ENCODE results near the gene FKBP8. TPM values are rescaled to one million over a fixed set of nuclear protein-coding genes. Genes with fewer than 3 reads are reported as not detected.

FKBP8 gene
- total RNA-seq, 1 experiment from 2014 or later: 100.0 TPM

DNA sequence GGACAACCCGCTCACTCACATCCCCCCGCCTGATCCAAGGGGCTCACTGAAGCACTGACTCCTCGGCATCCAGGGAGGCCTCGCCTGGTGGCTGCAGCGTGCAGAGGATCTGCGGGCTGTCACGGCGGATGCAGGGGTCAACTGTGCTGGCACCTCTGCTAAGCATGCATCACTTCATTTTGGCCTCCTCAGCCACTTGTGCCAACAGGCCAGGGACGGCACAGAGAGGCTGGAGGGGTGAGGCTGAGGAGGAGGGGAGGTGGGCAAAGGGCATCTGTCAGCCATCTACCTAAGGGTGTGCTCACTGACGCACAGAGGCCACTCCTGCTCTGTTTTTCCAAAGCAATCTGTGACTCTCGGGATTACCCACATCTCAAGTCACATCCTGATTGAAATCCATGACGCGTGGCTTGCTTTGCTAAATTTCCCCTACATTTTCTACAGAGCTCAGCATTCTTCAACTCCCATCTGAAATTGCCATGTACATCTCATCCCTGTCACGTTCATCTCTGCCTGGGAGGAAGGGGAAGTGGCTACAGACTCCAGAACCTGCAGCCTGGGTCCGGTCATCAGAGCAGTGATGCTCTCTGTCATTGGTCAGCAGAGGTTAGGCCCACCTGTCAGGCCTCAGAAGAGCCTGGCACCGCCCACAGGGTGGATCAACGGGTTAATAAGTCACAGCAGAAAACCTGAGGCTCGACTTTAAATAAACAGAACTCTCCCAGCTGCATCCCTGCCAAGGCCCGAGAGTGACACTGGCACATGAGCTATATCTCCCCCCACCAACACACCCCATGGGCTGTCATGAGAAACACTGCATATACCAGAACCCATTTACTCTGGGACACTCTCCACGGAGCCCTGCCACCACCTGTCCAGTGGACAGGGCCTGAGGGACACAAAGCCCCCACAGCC, 39.1 kb downstream of the FKBP8 start:
- no peak for DNase-seq (ENCODE audit: extremely low read depth, low read depth)

DNA sequence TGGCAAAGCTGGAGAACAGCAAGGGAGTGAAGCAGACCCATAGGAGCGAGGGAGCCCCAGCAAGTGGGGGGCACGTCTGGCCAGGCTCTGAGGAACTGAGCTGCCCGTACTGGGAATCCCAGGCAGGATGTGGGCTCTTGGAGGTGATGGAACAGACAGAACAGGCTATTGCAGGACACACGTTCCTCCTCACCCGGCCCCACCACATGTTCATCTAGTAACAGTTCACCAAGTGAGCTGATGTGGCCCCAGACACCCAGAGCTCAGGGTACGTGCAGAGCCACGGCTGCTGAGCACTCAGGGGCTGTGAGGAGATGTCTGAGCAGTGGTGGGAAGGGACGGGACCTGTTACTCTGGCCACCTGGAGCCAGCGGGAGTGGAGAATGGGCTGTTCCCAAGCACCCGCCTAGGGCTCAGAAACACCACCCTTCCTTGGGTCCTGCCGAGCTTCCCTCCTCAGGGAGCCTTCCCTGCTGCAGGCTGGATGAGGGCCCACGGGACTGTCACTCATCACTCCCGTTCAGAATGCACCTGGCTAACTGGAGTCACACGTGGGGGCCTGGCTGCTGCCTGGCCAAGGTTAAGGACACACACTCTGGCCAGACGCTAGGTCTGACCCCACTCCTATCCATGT, 39.9 kb downstream of the FKBP8 start:
- DNase-seq (ENCODE audit: extremely low read depth, low read depth): no peak

DNA sequence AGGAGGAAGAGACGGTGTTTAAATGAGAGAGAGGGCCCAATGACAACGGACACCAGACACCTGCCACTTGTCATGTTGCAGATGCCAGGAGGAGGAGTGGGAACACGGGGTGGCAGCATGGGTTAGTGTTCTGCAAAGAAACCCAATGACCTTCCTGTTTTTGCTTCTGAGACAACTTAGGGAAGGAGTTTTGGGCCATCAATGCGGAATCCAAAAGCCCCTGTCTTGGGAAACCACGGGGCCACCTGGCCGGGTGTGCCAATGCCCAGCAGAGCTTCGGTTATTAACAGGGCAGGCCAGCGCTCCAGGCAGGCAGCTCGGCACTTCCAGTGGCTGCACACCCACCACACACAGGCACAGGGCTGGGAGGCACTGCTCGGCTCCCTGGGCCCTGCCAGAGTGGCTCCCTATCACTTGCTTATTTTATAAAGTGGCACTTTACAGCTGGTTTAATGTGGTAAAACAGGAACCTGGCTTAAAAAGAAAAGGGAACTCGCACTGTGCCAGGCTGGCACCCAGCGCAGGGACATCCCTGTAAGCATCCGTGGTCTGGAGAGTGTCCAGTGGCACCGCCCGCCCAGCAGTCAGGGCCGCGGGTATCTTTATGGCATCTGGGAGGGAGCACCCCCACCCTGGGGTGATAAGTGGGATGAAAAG, 40.6 kb downstream of the FKBP8 start:
- no peak for DNase-seq (ENCODE audit: extremely low read depth, low read depth)

DNA sequence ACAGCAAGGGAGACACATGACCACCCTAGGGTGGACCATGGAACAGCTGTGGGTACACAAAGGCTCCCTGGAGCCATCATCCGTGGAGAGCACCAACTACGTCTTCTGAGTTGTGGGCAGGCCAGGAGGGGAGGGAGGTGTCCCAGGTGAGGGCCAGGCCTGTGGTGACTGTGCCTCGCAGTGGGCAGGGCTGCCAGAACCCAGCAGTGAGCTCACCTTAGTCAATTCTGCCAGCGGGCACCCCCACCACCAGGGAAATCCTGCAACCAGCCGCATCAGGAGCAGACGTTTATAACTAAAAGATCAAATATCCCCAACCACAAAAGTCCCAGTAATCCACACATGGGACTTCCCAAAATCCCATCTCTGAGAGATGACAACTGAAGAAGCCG, 41.1 kb downstream of the FKBP8 start:
- DNase-seq (ENCODE audit: extremely low read depth, low read depth): no peak

DNA sequence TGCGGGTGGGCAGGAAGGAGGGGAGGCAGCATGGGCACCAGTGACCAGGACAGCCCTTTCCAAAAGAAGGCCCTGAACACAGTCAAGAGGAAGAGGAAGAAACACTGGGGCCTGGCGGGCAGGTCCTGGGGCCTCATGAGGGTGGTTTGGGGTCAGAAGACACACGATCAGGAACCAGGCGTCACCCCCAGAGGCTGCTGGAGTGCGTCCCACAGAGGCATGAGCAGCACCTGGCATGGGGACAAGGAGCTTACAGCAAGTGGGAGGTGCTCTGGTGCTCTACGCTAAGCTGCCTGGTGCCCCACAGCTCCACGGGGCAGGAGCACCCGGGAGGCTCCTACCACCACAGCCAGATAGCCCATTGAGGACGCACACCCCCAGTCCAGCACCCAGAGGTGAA, 41.5 kb downstream of the FKBP8 start:
- DNase-seq (ENCODE audit: extremely low read depth, low read depth): no peak

DNA sequence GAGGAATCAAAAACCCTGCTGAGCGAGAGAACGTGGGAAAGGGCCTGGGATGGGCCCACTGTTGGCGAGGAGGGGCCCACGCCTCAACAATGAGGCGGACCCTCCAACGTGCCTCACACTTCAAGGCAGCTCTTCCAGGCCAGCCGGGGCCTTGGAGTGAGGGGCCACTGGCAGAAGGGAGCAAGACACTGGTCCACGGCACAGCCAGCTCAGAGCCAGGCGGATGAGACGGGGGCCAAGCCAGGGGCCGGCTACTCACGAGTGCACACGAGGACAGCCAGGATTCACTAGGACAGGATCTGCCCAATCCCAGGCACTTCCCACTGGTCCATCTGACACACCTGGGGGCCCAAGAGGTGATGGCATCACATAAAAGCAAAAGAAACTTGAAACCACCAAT, 42.0 kb downstream of the FKBP8 start:
- DNase-seq (ENCODE audit: extremely low read depth, low read depth): no peak

DNA sequence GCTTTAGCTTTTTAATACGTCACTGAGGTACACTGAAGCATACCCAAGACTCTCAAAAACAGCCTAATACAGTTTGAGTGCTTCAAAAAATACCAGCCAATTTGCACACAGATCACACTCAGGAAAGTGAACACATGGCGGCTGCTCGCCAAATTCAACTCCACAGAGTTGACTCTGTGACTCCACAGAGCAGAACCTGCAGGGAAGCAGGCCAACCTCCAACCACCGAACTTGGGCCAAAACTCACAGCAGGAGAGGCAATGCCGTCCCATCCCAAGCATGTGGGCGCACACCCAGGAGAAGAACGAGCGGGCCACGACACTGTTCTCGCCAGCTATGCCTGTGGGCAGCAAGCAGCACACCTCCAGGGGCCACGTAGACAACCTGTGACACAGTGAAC, 42.6 kb downstream of the FKBP8 start:
- DNase-seq (ENCODE audit: extremely low read depth, low read depth): no peak

DNA sequence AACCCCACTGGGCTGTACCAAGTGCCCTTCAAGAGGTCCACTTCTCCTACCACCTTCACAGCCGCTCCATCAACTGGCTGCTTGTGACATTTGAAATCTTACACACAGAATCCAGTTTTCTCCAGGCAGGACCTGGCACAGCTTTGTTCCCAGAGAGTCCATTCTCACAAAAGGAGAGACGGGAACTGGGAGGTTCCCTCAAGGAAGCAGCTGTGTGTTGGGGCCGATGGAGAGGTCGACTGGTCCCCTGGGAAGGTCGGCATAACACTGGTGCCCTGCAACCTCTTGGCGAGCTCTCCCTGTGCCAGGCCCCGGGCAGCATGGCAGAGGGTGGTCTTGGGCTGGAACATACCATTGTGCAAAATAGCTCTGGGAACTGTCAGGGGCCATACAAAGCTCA, 43.0 kb downstream of the FKBP8 start:
- no peak for DNase-seq (ENCODE audit: extremely low read depth, low read depth)

DNA sequence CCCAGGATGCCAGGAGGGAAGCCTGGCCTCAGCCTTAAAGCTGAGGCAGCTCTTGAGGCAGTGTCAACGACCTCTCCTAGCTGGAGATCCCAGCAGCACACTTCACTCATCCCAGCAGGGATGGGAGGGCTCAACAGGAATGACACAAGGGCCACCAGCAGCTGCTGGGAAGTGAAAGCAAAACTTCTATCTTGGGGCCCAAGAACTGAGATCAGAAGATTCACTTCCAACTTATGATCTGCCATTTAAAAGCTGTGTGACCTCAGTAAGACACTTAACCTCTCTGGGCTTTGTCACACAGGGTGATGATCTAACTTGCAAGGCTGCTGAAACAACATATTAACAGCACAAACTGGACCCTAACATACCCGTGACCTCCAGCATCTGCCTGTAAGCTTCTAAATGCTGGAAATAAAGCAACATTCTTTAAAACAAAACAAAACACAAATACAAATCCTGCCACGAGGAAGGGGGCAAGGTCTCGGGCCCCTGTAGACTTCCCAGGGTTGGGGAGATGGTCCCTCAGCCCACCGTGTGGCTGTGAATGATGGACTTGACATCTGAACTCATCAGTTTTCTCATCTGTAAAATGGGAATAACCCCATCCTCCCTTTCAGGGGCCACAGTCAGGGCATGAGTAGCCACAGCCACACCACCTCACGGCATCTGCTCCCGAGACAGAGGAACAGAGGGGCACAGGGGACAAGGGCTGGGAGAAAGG, 44.2 kb downstream of the FKBP8 start:
- no peak for DNase-seq (ENCODE audit: extremely low read depth, low read depth)

DNA sequence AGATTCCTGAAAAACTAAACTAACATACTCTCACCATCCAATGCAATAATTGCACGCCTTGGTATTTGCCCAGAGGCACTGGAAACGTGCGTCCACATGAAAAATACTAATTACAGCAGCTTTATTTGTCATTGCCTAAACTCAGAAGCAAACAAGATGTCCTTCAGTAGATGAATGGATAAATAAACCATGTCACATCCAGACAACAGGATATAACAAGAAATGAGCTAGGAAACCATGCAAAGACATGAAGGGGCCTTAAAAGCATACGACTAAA, 46.5 kb downstream of the FKBP8 start:
- no peak for DNase-seq (ENCODE audit: extremely low read depth, low read depth)

DNA sequence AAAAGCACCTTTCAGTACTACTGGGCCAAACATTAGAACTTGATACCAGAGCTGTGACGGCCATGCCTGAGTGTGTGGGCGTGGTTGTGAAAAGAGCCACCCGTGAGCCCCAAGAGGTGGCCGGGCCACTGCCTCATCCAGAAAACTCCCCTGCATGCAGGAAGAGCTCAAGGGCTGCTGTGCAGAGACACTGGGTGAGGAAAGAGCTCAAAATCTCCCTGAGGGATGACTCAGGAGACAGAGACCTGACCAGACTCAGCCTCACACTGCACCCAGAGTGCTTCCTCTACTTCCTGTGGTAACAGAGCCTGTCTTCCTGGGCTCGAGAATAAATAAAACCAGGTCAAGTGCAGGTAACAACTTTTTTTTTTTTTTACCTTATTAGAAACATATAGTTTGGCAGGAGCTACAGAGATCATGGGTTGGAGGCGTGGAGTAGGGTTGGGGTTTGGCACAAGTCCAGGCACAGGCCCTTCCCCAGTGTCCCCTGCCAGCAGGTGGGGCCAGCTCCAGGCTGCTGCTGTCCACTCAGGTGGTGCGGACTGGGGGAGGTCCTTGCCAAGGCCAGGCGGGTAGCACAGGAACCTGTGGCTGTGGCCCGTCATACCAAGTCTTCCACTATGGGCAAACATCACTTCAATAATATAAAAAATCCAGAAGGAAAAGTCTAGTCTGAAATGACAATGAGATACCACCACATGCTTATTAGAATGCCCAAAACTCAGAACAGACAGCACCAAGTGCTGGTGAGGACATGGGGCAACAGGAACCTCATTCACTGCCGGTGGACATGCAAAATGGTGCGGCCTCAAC, 47.0 kb downstream of the FKBP8 start:
- no peak for DNase-seq (ENCODE audit: extremely low read depth, low read depth)

DNA sequence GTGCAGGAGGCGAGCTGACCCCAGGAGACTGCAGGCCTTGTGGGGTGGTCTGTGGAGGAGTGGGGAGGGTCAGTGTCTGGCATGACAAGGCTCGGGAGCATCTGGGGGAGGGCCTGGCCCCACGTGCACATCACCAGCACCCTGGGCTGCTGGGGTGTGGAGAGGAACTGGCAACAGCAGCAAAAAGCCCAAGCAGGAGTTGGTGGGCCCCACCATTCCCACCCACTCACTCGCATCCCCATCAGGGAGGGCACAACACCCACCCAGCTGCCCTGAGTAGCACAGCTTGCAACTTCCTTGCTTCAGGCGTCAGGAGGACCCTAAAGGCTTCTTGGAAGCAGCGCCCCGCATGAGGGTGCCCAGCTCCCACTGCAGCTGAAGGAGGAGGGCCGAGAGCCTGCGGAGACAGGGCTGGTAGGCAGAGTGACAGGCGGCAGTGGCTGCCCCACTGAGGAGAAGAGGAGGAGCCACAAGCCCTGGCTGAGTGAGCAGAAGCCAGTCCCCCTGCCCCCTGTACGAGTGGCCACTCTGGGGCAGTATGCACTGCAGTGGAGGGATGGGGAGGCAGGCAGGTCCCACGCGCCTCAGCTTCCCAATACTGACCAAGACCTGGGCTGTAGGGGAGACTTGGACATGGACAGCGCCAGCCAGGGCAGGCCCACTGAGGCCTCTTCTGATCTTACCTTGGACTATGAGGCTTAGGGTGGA, 48.0 kb downstream of the FKBP8 start:
- no peak for DNase-seq (ENCODE audit: extremely low read depth, low read depth)

DNA sequence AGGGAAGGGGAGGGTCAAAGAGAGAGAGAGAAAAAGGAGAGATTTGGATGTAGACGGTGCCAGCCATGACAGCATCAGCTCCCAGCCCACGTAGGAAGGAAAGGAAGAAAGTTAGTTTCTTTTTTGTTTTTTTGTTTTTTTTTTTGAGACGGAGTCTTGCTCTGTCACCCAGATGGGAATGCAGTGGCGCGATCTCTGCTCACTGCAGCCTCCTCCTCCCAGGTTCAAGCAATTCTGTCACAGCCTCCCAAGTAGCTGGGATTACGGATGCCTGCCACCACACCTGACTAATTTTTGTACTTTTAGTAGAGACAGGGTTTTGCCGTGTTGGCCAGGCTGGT, 49.1 kb downstream of the FKBP8 start:
- no peak for DNase-seq (ENCODE audit: extremely low read depth, low read depth)

DNA sequence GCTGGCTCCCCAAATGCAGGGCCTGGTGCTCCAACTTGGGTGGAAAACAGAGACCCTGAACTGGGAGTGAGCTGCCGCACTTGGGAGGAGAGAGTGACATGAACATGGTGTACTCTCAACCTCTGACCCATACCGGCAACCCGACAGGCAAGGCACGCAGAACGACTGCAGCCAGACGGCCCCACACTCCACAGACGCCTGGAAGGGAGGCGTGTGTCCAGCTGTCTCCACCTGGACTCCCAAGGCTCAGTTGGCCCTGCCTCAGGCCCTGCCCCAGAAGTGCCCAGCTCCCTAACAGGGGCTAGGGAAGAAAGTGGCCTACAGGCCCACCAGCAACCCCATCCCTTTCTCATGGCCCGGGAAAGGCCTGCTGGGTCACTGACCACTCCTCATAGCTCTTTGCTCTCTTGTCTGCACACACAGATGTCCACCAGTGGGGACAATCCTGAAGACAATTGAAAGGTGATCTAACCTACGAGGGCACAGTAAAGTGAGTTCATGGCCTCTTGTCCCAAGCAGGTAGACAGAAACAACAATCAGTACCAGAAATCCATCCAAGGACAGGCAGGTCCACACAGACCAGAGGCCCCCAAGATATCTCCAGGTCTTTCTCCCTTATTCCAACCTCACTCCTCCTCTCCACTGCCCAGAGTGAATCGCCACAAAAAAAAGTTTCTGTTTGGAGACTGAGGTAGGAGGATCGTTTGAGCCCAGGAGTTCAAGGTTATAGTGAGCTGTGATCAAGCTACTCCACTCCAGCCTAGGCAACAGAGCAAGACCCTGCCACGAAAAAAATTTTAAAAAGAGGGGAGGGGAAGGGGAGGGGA, 49.7 kb downstream of the FKBP8 start:
- DNase-seq (ENCODE audit: extremely low read depth, low read depth): no peak

DNA sequence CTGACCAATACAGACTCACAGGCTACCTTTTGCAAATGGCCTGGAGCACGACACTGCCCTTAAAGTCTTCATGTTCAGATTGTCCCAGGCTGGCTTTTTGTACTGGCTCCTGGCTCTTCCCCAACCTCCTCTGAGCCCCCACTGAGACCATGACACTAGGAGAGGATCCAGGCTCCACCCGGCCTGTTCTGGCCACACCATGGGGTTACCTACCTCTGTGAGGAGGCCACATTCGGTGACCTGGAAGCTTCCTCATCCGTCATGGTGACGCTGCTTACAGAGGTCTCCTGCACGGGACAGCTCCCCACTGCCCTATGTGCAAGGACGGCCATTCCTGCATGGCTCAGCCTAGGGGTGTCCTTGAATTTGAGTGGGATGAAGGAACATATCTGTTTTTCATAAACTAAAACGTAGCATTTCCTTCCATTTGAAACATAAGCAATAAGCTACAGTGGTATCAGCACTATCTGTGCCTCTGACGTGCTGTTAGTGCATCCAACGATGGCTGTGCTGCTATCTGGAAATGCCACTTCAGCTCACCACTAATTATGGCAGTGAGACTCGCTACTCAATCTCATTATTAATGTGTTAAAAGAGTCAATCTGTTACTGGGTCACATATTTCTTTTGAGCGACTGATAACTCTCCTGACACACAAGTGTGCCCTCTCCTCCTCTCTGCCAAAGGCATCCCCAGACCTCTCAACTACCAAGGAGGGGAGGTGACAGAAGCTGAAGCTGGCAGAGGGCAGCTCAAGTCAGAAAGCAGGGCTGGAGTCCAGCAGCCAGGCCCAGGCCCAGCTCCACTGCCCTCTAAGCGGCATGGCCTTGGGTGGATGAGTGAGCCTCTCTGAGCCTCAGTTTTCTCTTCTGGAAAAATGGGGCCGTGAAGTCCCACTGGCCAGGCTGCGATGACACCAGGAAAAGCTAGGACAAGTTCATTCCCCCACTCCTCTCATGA, 51.1 kb downstream of the FKBP8 start:
- no peak for DNase-seq (ENCODE audit: extremely low read depth, low read depth)

DNA sequence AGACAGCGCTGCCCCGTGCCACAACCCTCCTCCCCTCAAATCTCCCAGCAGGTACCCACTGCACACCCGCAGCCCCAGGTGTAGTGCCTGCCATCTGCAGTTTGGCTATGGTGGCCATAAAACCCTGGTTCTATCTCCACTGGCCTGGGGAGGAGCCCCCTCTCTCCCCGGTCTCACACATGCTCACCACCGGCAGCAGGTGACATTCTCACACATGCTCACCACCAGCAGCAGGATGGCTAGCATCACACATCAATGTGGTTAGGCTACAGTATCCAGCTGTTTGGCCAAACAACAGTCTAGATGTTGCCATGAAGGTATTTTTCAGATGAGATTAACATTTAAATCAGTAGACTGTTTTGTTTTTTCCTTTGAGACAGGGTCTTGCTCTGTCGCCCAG, 52.6 kb downstream of the FKBP8 start:
- DNase-seq (ENCODE audit: extremely low read depth, low read depth): no peak

DNA sequence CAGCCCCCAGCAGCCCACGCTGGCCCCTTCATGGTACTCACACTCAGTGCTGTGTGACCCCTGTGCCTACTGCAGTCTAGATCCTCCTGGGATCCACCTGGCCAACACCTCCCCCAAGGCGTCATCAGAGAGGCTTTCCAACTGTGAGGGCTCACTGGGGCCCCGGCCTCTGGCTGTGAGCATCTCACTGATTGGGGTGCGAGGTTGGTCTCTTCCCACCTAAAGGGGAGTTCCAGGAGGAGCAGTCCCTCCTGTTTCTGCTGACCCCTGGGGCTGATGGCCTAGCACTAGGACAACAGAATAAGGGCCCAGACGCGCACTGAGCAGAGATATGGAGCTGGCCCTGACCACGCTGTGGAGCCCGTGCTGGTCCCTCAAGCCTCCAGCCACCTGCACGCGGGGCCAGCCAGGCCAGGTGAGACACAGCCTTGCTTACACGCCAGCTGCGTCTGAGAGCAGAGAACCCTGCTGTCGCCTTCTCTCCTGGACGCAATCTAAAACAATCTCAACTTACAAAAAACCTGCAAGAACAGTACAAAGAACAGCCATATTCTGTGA, 53.7 kb downstream of the FKBP8 start:
- no peak for DNase-seq (ENCODE audit: extremely low read depth, low read depth)
